WERI-Rb-1 (cell line): ENCODE results near the gene PUDP.
A peak's percentile ranks its signal among the peaks of the same experiment; 100 is the strongest.

Experiments used
- DNase-seq: peaks from one replicate; pipeline ENCODE4 v3.0.0-alpha.2; 2020
- H3K27ac ChIP-seq: fragments of 250-450 bp; sonication (Bioruptor Pico); 2 replicates; pipeline ENCODE4 v1.5.1; 2020; ENCODE audit warnings: mild to moderate bottlenecking, moderate library complexity
- H3K27me3 ChIP-seq: fragments of 250-450 bp; sonication (Bioruptor Pico); 2 replicates; pipeline ENCODE4 v1.5.1; 2021; ENCODE audit warnings: mild to moderate bottlenecking, low read depth, moderate library complexity; ENCODE audit not compliant: insufficient read depth, severe bottlenecking
- H3K36me3 ChIP-seq: fragments of 250-450 bp; sonication (Bioruptor Pico); 2 replicates; pipeline ENCODE4 v1.5.1; 2020; ENCODE audit warnings: mild to moderate bottlenecking, moderate library complexity
- H3K4me3 ChIP-seq: 2 replicates; pipeline ENCODE4 v1.5.1; 2011; ENCODE audit warnings: low read depth, mild to moderate bottlenecking, control low read depth, low read length
- H3K9me3 ChIP-seq: fragments of 250-450 bp; sonication (Bioruptor Pico); 2 replicates; pipeline ENCODE4 v1.5.1; 2021; ENCODE audit warnings: mild to moderate bottlenecking, moderate library complexity; ENCODE audit not compliant: severe bottlenecking
- CTCF ChIP-seq: IDR thresholded peaks from 2 replicates; pipeline ENCODE4 v1.5.1; 2011; ENCODE audit warnings: low read depth, mild to moderate bottlenecking, control low read depth, inconsistent platforms, low read length

Gene PUDP

DNA sequence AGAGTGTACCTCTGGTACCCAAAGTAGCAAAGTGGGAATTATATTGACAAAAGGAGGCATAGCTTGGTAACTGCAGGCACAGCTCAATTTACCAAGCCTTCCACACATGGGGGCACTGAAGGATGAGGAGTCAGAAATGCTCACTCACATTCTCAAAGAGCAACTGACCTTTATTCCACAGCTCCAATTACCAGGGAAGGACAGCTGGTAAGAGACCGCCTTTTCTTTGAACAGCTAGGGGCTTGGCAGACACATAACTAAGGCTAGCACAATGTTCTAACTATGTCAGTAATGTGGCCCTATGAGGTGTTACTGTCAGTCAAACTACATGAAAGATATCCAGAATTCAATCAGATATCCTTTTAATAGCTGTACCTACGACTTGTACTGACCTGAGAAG is 20.9 kb downstream of the PUDP start:
- no peak overlapping the region for H3K27ac ChIP-seq
- H3K4me3 ChIP-seq = no peak overlapping the region
- TF ChIP-seq CTCF = no peak
- 0 out of 2 replicates have a peak, but pooled peaks cover 2% of the 10 kb centered on the region for H3K36me3 ChIP-seq
- no peaks in the 10 kb centered on the region for H3K9me3 ChIP-seq
- H3K27me3 ChIP-seq = no peaks in the 10 kb centered on the region
- no peak for DNase-seq

DNA sequence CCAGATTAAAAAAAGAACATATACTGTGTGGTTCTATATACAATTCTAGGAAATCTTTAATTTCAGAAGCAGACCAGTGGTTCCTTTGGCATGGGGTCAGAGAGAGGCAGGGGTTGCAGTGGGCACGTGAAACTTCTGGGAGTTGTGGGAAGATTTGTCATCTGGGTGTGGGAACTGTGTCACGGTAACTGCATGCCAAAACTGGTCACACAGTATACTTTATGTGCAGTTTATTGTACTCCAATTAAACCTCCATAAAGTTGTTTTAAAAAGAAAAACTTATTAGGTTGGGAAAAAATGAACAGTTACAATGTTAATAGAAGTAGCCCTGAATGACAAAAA is 27.1 kb downstream of the PUDP start:
- no peaks in the 10 kb centered on the region for H3K27me3 ChIP-seq
- peaks cover 4% of the 10 kb centered on the region for H3K36me3 ChIP-seq
- H3K9me3 ChIP-seq = no peaks in the 10 kb centered on the region
- no peak for DNase-seq
- TF ChIP-seq CTCF = no peak
- H3K27ac ChIP-seq = no peak overlapping the region
- no peak overlapping the region for H3K4me3 ChIP-seq

DNA sequence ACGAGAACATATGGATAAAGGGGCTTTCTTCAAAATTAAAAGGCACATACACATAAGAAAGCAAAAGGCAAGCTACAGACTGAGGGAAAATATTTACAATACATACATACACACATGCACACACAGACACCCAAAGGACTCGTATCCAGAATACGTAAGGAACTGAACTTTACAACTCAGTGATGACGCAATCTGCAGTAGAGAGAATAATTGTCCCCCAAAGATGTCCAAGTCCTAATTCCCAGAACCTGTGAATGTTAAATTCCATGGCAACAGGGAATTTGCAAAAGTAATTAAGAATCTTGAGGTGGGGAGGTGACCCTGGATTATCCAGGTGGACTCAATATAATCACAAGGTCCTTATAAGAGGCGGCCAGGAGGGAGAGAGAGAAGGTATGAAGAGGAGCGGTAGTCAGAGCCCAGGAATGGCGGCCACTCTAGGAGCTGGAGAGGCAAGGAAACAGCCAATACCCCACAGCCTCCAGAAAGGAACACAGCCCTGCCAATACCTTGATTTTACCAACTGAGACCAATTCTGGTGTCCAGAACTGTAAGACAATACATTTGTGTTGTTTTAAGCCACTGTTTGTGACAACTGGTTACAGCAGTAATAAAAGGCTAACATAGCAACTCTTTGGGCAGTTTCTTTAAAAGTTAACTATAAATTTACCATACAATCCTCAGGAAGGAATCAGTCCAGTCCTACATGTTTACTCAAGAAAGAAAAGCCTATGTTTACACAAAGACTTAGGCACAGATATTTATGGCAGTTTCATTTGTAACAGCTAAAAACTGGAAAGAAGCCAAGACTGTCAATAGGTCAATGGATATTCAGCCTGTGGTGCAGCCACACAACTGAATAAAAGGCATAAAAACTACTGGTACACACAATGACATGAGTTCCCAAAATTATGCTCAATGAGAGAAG is 27.7 kb downstream of the PUDP start:
- Histone ChIP-seq H3K27me3 (no peaks in the 10 kb centered on the region), H3K27ac (no peak overlapping the region), H3K36me3 (peaks cover 4% of the 10 kb centered on the region), H3K9me3 (no peaks in the 10 kb centered on the region), H3K4me3 (no peak overlapping the region)
- no peak for TF ChIP-seq CTCF
- DNase-seq = no peak

GRCh38 chrX:7117587-7117986 is 30.4 kb downstream of the PUDP start:
- H3K27me3 ChIP-seq = no peaks in the 10 kb centered on the region
- peaks cover 4% of the 10 kb centered on the region for H3K36me3 ChIP-seq
- H3K27ac ChIP-seq = no peak overlapping the region
- no peak for DNase-seq
- no peak for TF ChIP-seq CTCF
- H3K4me3 ChIP-seq = no peak overlapping the region
- H3K9me3 ChIP-seq = no peaks in the 10 kb centered on the region

DNA sequence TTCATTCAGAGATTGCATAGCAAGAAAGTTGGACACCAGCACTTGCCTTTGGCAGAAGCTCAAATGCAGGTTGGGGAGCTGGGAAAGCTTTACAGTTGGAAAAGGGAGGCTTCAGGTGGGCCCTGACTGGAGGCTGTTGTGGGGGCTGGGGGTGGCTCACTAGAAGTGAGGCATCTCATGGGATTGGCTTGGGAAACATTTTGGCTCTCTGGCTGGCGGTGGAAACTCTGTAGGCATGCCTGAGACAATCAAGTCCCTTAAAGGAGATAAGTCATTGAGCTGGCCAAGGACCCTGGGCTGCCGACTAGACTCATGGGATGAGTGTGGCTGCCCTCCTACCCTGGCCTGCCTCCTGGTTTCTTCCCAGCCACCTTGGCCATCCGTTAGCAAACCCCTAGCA is 31.9 kb downstream of the PUDP start:
- no peak for TF ChIP-seq CTCF
- Histone ChIP-seq H3K27ac (peak overlapping the region; percentile 47), H3K36me3 (peaks cover 4% of the 10 kb centered on the region), H3K9me3 (no peaks in the 10 kb centered on the region), H3K27me3 (no peaks in the 10 kb centered on the region), H3K4me3 (no peak overlapping the region)
- DNase-seq = no peak

DNA sequence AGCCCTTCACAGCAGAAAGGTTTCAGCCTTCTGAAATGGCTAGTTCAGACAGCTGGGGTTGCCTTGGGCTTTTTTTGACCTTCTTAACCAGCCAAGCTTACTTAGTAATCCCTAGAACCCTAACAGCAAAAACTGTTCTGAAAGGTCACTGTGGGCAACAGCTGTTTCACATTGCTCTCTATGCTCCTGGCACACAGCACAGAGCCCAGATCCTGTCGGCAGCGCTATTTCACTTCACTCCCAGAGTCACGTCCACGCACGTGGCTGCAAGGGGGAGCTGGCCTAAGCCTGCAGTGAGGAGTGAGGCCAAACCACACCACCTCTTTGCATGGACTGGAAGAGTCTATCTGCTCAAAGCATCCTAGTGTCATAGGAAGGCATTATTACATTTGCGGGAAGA is 32.4 kb downstream of the PUDP start:
- peak overlapping the region; percentile 47 for H3K27ac ChIP-seq
- H3K9me3 ChIP-seq = no peaks in the 10 kb centered on the region
- no peak for TF ChIP-seq CTCF

More for the DNA sequence above, 32.4 kb downstream of the PUDP start:
- Histone ChIP-seq H3K4me3 (no peak overlapping the region), H3K36me3 (peaks cover 4% of the 10 kb centered on the region), H3K27me3 (no peaks in the 10 kb centered on the region)
- DNase-seq = peak; percentile 49
